ENCODE results near the gene SLC6A9.

SLC6A9 gene

DNA sequence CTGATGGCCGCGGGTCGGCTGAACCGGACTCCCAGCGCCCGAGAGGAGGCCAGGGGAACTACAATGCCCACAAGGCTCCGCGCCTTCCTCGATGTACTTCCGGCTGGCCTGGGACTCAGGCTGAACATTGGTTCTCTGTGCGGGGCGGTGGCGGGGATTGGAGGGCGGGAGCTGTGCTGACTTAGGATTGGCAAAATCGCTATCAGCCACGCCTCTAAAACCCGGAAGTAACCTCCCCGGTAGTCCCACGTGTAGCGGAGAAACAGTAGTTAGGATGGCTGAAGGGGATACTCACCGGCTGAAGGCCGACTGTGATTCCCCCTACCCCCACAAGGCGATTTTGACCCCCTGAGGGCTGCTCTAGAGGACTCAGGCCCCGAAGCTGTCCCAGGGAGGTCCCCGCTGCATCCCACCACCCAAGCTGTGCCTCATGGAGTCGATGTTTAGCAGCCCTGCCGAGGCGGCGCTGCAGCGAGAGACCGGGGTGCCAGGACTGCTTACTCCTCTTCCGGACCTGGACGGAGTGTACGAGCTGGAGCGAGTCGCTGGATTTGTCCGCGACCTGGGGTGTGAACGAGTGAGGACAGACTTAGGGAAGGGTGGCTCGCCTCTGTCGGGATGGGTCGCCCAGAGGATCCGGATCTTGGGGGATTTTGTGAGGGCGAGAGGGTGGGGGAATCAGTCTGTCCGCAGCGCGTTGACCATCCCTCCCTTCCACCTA lies 61.4 kb downstream of the SLC6A9 start, which contains the start of gene DPH2:
DPH2 (plus strand) TSS at position 265 of the 721 bp plus-strand sequence; CDS start at position 431, 166 bp downstream.
- peak; percentile 59 for DNase-seq

DNA sequence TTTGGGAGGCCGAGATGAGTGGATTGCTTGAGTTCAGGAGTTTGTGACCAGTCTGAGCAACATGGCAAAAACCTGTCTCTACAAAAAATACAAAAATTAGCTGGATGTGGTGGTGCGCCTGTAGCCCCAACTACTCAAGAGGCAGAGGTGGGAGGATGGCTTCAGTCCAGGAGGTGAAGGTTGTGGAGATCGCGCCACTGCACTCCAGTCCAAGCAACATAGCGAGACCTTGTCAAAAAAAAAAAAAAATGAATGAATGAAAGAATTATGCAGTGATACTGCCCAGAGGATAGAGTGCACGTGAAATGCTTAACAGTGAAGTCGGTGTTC lies 61.9 kb downstream of the SLC6A9 start:
- DNase-seq = no peak

DNA sequence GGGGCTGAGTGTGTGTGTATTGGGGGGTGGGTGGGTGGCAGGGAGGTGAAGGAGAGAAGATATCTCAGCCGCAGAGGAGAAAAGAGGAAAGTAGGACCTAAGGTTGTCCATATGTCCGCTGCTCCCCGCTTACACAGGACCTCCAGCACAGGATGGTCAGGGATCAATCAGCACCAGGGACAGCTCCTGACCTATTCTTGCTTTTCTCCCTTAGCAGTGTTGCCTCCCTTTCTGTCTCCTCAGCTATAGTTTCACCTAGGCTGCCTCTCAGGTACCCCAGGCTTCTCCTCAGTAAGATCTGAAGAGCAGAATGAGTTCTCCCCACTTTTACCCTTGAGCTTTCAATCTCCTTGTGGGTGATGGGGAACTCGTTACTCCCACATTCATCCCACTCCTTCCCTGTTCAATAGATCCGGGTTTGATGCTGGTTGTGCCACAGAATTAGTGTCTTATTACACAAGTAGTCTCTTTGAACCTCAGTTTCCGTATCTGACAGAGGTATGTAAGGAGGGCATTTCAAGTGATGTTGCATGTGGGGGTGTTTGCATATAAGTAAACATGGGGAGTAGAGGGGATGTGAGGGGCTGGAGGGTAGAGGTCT lies 62.8 kb downstream of the SLC6A9 start:
- DNase-seq = no peak

GRCh38 chr1:43965316-43965715 lies 65.9 kb downstream of the SLC6A9 start:
- no peak for DNase-seq

DNA sequence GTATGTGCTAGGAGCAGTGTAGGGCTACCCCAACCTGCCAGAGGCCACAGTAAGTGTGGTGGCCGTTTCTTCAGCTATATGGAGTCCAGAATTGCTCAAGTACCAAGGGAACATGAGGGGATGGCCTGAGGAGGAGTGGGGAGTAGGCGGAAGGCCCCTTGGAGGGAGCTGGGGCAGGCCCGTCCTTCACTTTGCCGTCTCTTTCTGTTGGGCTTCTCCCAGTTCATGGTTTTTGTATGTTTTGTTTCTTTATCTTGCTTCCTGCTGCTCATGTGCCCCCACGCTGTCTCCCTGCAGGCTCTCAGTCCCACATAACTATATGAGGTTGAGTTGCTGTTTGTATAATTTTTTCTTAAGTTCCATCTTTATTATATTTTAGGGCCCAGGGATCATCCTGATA lies 67.4 kb downstream of the SLC6A9 start:
- DNase-seq = no peak

GRCh38 chr1:43963006-43963405 lies 68.3 kb downstream of the SLC6A9 start:
- no peak for DNase-seq

- no peak for DNase-seq
Observed at GRCh38 chr1:43962324-43962723, 68.9 kb downstream of the SLC6A9 start.

DNA sequence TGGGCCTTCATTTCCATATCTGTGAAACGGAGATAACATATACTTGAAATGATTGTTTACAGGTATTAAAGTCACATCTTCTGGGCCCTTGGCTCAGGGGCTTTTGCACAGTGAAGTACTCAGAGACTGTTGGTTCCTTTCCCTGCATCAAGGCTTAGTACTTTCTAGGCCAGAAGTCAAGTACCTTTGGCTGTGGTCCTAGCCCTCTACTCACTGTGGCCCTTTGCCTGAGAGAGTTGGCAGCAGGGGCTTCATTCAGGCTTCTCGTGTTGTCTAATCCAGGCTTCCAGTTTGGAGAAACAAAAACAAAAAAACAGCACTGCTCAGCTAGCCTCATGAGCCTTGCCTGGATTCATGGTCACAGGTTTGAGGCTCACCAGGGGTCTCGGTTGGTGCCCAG lies 69.6 kb downstream of the SLC6A9 start:
- no peak for DNase-seq

DNA sequence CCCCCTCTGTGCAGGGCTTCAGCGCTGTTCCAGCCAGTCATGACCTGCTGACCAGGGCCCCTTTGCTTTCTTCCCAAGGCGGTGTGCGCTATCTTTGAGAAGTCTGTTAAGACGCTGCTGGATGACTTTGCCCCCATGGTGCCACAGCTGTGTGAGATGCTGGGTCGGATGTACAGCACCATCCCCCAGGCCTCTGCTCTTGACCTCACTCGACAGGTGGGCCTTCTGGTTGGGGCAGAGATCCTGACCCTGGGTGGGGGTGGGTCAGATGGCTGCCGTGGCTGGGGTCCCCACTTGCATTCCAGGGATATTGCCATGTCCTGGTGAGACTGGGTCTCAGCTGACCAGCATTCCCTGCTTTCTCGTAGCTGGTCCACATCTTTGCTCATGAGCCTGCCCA lies 70.5 kb downstream of the SLC6A9 start:
- DNase-seq = no peak

GRCh38 chr1:43958351-43959255 lies 72.7 kb downstream of the SLC6A9 start:
- no peak for DNase-seq

- DNase-seq = no peak
Observed at GRCh38 chr1:43957407-43958040, 73.7 kb downstream of the SLC6A9 start.

GRCh38 chr1:43956234-43956633 lies 75.0 kb downstream of the SLC6A9 start:
- no peak for DNase-seq

- DNase-seq = no peak
Observed at GRCh38 chr1:43954036-43954435, 77.2 kb downstream of the SLC6A9 start.

DNA sequence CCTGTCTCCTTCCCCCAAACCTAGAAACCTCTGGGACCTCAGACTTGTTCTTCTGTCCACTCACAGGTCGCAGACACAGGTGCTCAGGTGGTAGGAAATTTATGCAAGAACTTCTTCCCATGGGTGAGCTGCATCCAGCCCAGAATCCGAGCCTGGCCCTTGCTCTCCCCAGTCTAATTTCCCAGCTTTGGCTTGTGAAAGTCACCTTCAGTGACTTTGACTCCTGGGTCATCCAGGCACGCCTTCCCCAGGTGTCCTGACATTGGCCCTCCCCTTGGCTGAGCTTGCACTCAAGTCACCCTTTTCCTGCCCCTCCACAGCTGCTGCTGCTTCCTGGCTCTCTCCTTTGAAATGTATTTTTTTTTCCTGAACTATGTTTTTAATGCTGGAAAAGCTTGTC lies 77.9 kb downstream of the SLC6A9 start:
- DNase-seq = no peak

DNA sequence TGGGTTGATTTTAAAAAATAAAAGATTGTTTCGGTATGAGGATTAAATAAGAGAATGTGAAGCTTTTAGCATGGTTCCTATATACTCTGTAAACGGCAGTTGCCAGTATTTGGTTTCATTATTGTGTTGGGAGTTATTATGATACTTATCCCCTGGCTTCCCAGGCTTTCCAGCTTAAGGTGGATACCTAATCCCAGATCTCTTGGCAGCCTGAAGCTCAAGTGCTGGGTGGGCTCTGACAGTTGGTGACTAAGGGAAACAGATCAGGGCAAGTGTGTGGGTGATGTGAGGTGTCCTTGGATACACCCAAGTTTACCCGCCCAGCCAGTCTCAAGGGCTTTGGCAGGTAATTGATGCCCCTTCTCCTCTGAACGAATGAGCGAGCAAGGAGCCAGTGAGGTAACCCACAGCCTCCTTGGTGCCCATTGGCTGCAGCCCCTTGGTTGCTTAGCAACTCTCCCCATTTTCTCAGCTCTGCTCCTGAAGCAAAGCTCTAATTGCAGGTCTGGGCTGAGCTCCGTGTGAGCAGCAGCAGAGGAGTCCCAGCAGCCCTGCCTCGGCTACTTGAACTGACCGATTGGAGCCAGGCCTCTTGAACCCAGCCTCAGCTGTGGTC lies 78.4 kb downstream of the SLC6A9 start:
- DNase-seq = peak; percentile 21

DNA sequence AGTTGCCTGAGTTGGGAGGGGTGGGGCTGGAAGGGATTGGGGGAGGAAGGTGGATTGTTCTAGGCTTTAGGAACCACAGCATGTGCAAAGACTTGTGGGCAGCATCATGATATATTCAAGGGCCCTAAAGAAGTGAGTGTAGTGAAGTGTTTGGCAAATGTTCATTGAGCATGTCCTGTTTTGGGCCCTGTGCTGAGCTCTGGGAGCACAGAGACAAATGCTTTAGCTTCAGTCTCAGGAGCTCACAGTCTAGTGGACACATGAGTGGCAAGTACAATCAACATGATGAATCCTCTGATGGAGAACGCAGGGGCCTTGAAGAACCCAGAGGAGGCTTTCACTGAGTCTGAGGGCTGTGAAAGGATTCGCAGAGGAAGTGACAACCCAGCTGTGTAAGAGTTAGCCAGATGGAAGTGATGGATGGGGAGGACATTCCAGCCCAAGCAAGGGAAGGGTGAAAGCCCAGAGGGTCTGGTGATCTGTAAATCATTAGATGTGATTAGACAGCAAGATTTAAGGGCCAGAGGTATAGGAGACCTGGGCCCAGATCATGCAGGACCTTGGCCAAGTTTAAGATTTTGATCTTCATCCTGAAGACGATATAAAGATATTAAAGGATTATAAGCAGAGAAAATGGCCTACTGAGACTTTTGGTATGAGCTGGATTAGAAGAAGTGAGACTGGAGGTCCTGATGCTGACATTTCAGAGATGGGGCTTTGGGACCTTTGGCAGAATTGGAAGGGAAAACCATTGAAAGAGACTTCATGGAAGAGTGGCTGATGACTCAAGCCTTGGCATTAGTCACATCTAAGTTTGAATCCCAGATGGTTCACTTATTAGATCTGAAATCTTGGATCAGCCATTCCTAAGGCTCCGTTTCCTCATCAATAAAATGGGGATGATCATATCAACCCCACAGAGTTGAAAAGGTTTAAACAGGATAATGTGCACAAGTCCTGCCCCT lies 80.0 kb downstream of the SLC6A9 start:
- DNase-seq = no peak

- no peak for DNase-seq
Observed at GRCh38 chr1:43949678-43950077, 81.6 kb downstream of the SLC6A9 start.

- DNase-seq = no peak
Observed at GRCh38 chr1:43947874-43948437, 83.3 kb downstream of the SLC6A9 start.

DNA sequence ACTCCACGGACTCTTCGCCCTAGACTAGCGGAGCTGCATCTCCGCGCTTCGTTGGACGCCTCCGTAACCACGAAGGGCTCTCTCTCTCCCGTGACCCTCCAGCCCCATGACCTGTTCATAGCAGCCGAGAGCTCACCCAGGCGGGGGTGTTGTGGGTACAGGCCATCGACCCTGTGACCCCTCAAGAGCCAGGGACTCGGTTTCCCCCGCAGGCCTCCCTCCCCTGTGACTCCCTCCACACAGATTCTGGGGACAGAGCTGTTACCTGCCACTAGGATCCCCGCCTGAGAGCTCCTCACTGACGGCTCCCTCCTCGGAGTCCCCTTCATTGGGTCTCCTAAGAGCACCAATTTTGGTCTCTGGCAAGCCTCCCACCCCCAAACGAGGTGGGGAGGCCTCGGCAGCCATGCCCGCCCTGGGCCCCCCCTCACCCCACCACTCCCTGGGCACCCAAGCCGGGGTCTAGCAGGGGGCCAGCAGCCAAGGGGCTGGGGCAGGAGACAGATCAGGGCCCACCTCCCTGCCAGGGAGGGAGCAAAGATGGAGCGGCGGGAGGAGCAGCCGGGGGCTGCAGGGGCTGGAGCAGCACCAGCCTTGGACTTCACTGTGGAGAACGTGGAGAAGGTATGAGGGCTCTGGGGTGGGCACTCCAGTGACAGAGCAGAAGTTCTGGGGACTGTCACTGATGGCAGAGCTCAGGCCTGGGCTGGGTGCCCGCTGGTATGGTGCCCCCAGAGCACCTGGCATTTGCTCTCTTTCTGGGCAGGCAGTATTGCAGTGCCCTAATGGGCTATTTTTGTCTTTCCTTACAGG lies 84.0 kb downstream of the SLC6A9 start:
- DNase-seq = no peak

All from right kidney (tissue), 1 donor.